HG02885 (cell line): ENCODE measurements around the gene MTURN.
A peak's percentile ranks its signal among the peaks of the same experiment; 100 is the strongest.
"Not testable (repeated sequence)": the region's sequence is repeated elsewhere in the genome, so short reads cannot be mapped to it uniquely, and the experiment has no call there.

ENCODE experiments used
- ATAC-seq: cut with Tn5 transposase; IDR thresholded peaks from one replicate; pipeline ENCODE4 v1.9.1; 2021; ENCODE audit warnings: mild to moderate bottlenecking; ENCODE audit not compliant: unreplicated experiment, poor library complexity

MTURN gene

GRCh38 chr7:30134611-30135300 lies at the start of gene MTURN:
MTURN (plus strand) TSS chr7:30134986; CDS start chr7:30135137, 151 bp downstream.
- peak; percentile 86 for ATAC-seq

GRCh38 chr7:30086529-30086928 lies 48.3 kb upstream of the MTURN start:
- ATAC-seq: no peak

- ATAC-seq: no peak
These were observed 47.4 kb upstream of the MTURN start for GRCh38 chr7:30087371-30087770.

- no peak for ATAC-seq
These were observed 46.4 kb upstream of the MTURN start for GRCh38 chr7:30088362-30088761.

GRCh38 chr7:30090111-30090510 lies 44.7 kb upstream of the MTURN start:
- ATAC-seq: no peak

- ATAC-seq: no peak
These were observed 43.3 kb upstream of the MTURN start for GRCh38 chr7:30091491-30091912.

- no peak for ATAC-seq
These were observed 42.8 kb upstream of the MTURN start for GRCh38 chr7:30091987-30092386.

- no peak for ATAC-seq
These were observed 41.3 kb upstream of the MTURN start for GRCh38 chr7:30093420-30093952.

- not testable (repeated sequence) for ATAC-seq
These were observed 36.2 kb upstream of the MTURN start for GRCh38 chr7:30098599-30098998.

- ATAC-seq: no peak
These were observed 32.5 kb upstream of the MTURN start for GRCh38 chr7:30102281-30102680.

- no peak for ATAC-seq
These were observed 30.6 kb upstream of the MTURN start for GRCh38 chr7:30104157-30104556.

- no peak for ATAC-seq
These were observed 22.6 kb upstream of the MTURN start for GRCh38 chr7:30112103-30112713.

- no peak for ATAC-seq
These were observed 21.6 kb upstream of the MTURN start for GRCh38 chr7:30113144-30113543.

GRCh38 chr7:30114536-30115238 lies 20.1 kb upstream of the MTURN start:
- ATAC-seq: no peak

GRCh38 chr7:30115709-30116297 lies 19.0 kb upstream of the MTURN start:
- no peak for ATAC-seq

- no peak for ATAC-seq
These were observed 18.0 kb upstream of the MTURN start for GRCh38 chr7:30116771-30117170.

GRCh38 chr7:30117896-30118295 lies 16.9 kb upstream of the MTURN start:
- ATAC-seq: no peak

GRCh38 chr7:30119890-30120577 lies 14.8 kb upstream of the MTURN start:
- no peak for ATAC-seq

GRCh38 chr7:30133736-30134610 lies 813 bp upstream of the MTURN start:
- no peak for ATAC-seq
